DMS114 treated with DMSO at 0.1 percent for 48 hours (cell line): Measurements from ENCODE around the gene HSD11B1.

Source experiments
- DNase-seq: peaks from one replicate; lab custom pipeline; 2025; ENCODE audit not compliant: unreplicated experiment; lab: John Stamatoyannopoulos, UW

Gene HSD11B1

GRCh38 chr1:209780268-209780667 lies 75.6 kb downstream of the HSD11B1 start:
- DNase-seq, result no peak

GRCh38 chr1:209783386-209783785 lies 78.7 kb downstream of the HSD11B1 start:
- DNase-seq, result no peak
